Tibial nerve (tissue), 4 donors: ENCODE data around the gene FSIP2. TPM values are rescaled to one million over a fixed set of nuclear protein-coding genes. Genes with fewer than 3 reads are reported as not detected.
"Not testable (repeated sequence)": the region's sequence is repeated elsewhere in the genome, so short reads cannot be mapped to it uniquely, and the experiment has no call there.

Source experiments
- DNase-seq, 2 donors: peaks; one replicate each; pipeline ENCODE4 v3.0.0-alpha.2; 2019; ENCODE audit warnings: low spot score in 2 of 2
- H3K27ac ChIP-seq, 4 donors: fragments of 200-600 bp; sonication (generic) in 3 of 4; one replicate each; pipeline ENCODE4 v1.5.1; 2017 to 2019; ENCODE audit warnings: mild to moderate bottlenecking in 1 of 4
- H3K27me3 ChIP-seq, 2 donors: fragments of 200-600 bp; sonication (generic) in 1 of 2; one replicate each; pipeline versions ENCODE4 v1.5.1 to v1.6.0; 2017 to 2019
- H3K36me3 ChIP-seq, 3 donors: fragments of 200-600 bp; sonication (generic); one replicate each; pipeline ENCODE4 v1.5.1; 2018 to 2019
- H3K4me1 ChIP-seq, 4 donors: fragments of 200-600 bp; sonication (generic) in 3 of 4; one replicate each; pipeline ENCODE4 v1.5.1; 2017 to 2019
- H3K4me3 ChIP-seq, 4 donors: fragments of 200-600 bp; sonication (generic) in 3 of 4; one replicate each; pipeline ENCODE4 v1.5.1; 2017 to 2019; ENCODE audit warnings: mild to moderate bottlenecking in 1 of 4, moderate library complexity in 1 of 4
- H3K9me3 ChIP-seq, 4 donors: fragments of 200-600 bp; sonication (generic) in 3 of 4; one replicate each; pipeline ENCODE4 v1.5.1; 2017 to 2019
- CTCF ChIP-seq, 5 experiments: fragments of 200-600 bp in 3 of 5; fragments of 450-650 bp in 2 of 5; sonication (generic) in 3 of 5; IDR thresholded peaks; one replicate each; pipeline ENCODE4 v1.5.1; 2016 to 2019; ENCODE audit warnings: antibody characterized with exemption in 5 of 5, mild to moderate bottlenecking in 3 of 5, moderate library complexity in 2 of 5
- EP300 ChIP-seq, 2 donors: sonication (generic); formaldehyde crosslinking; IDR thresholded peaks; one replicate each; pipeline ENCODE4 v1.6.1; 2017; ENCODE audit warnings: antibody characterized with exemption in 2 of 2, mild to moderate bottlenecking in 1 of 2
- POLR2A ChIP-seq, 2 donors: fragments of 450-650 bp; IDR thresholded peaks; one replicate each; pipeline ENCODE4 v1.6.1; 2017; ENCODE audit warnings: antibody characterized with exemption in 2 of 2, mild to moderate bottlenecking in 2 of 2, moderate library complexity in 2 of 2
- WGBS, 2 donors: methylation state at CpG; one replicate each; pipeline ENCODE4 v1.1.5; 2018; 5-methylcytosine and 5-hydroxymethylcytosine counted together
- total RNA-seq, 4 donors: library from RNA; depleted of rRNA; stranded (reverse); fragments of >200 nt; gene quantifications; one replicate each; pipeline ENCODE4 v1.1.0, GENCODE V29; 2016

FSIP2 gene
- total RNA-seq, 4 donors from 2014 or later = 0.60 to 1.5 (median 1.0) TPM

- no peak overlapping the region for H3K4me3 ChIP-seq
- H3K4me1 ChIP-seq = no peaks in the 10 kb centered on the region
- no peak overlapping the region for H3K27ac ChIP-seq
- H3K9me3 ChIP-seq = peaks cover 0 to 5% (median 0%) of the 10 kb centered on the region in 4 donors
- no peaks in the 10 kb centered on the region for H3K27me3 ChIP-seq
- no peaks in the 10 kb centered on the region for H3K36me3 ChIP-seq
- DNase-seq = no peak
- TF ChIP-seq POLR2A (IDR thresholded peaks at IDR 0.05) = no peak
These were observed 120.9 kb downstream of the FSIP2 start for GRCh38 chr2:185859506-185859905.

DNA sequence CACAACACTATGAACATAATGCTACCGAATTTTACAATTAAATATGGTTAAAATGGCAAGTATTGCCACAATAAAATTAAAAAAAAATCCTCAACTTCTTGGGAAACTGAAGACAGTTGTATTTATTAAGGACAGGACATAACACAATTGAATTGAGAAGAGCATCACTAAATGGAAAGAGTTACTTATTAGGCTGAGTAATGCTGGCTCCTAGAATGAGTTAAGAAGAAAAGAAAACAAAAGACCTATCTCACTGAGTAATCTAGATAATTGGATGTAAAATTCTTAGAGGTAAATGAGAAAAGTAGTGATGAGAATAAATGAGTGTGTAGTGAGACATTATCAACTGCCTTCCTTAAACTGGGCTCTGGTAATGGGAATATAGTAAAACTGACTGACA lies 121.7 kb downstream of the FSIP2 start:
- no peak overlapping the region for H3K4me3 ChIP-seq
- no peak overlapping the region for H3K27ac ChIP-seq
- TF ChIP-seq EP300 (IDR thresholded peaks at IDR 0.05) = no peak
- TF ChIP-seq POLR2A (IDR thresholded peaks at IDR 0.05) = no peak
- TF ChIP-seq CTCF (IDR thresholded peaks at IDR 0.05) = no peak
- no peaks in the 10 kb centered on the region for H3K27me3 ChIP-seq
- H3K4me1 ChIP-seq = no peaks in the 10 kb centered on the region
- DNase-seq = no peak
- WGBS, 2 donors = 82 to 88% methylated on average over 1 of the region's 1 CpG
- H3K9me3 ChIP-seq = no peaks in the 10 kb centered on the region
- H3K36me3 ChIP-seq = no peaks in the 10 kb centered on the region

- no peak for DNase-seq
- WGBS, 2 donors = 86 to 87% methylated on average over 7 of the region's 7 CpGs
- Histone ChIP-seq H3K27me3 (no peaks in the 10 kb centered on the region), H3K36me3 (no peaks in the 10 kb centered on the region), H3K27ac (no peak overlapping the region), H3K9me3 (no peaks in the 10 kb centered on the region), H3K4me3 (no peak overlapping the region), H3K4me1 (no peaks in the 10 kb centered on the region)
- TF ChIP-seq POLR2A (IDR thresholded peaks at IDR 0.05) = no peak
These were observed 124.2 kb downstream of the FSIP2 start for GRCh38 chr2:185862657-185863398.

DNA sequence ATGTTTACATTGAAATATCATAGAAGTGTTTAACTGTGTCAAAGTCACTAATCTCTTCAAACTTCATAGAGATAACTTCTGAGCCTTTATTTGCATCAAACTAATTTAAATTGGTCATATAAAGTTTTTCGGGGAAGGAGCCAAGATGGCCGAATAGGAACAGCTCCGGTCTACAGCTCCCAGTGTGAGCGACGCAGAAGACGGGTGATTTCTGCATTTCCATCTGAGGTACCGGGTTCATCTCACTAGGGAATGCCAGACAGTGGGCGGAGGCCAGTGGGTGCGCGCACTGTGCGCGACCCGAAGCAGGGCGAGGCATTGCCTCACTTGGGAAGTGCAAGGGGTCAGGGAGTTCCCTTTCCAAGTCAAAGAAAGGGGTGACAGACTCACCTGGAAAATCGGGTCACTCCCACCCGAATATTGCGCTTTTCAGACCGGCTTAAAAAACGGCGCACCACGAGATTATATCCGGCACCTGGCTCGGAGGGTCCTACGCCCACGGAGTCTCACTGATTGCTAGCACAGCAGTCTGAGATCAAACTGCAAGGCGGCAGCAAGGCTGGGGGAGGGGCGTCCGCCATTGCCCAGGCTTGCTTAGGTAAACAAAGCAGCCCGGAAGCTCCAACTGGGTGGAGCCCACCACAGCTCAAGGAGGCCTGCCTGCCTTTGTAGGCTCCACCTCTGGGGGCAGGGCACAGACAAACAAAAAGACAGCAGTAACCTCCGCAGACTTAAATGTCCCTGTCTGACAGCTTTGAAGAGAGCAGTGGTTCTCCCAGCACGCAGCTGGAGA lies 126.1 kb downstream of the FSIP2 start:
- H3K36me3 ChIP-seq, H3K4me1 ChIP-seq, DNase-seq, H3K27ac ChIP-seq, H3K9me3 ChIP-seq, H3K27me3 ChIP-seq, H3K4me3 ChIP-seq: not testable (repeated sequence)
- 93 to 94% methylated on average over 27 to 28 of the region's 31 CpGs for WGBS, 2 donors

DNA sequence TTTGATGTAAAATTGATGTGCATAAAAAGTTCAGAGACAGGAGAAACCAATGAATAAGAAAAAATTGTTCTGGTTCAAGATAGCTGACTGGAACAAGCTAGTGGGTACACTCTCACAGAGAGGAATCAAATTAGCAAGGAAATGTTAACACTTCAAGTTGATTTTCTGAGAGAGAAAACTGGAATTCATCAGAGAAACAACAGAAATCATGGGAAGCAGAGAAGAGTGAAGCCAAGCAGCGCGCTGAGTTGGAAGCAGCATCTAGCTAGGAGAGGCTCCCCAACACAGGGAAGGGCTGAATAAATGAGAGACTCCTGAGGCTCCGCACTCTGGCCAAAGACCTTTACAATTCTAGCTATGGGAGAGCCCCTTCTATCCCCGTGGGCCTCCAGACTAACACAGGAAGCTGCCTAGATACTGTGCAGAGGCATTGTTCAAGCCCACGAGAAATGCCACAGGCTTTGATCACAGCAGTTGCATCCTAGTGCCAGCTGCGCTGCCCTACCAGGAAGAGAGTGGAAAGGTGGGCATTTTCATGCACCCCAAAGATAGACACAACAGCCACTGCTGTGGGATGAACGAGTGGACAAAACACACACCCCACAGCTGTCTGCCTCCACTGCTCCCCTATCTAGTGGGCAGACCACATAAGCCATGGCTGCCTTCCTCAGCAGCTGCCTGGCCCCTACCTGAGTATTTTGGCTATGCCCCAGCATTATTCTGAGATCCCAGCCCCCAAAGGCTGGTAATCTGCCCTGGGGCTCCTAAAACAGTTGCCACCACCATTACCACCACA lies 136.7 kb downstream of the FSIP2 start:
- H3K9me3 ChIP-seq = no peaks in the 10 kb centered on the region
- no peaks in the 10 kb centered on the region for H3K27me3 ChIP-seq
- no peaks in the 10 kb centered on the region for H3K36me3 ChIP-seq
- no peak overlapping the region for H3K4me3 ChIP-seq
- WGBS, 2 donors = 73 to 78% methylated on average over 7 of the region's 7 CpGs
- H3K27ac ChIP-seq = no peak overlapping the region
- no peak for DNase-seq
- H3K4me1 ChIP-seq = no peaks in the 10 kb centered on the region
- no peak for TF ChIP-seq CTCF (IDR thresholded peaks at IDR 0.05)
- TF ChIP-seq EP300 (IDR thresholded peaks at IDR 0.05) = no peak
- TF ChIP-seq POLR2A (IDR thresholded peaks at IDR 0.05) = no peak

GRCh38 chr2:185876234-185876633 lies 137.6 kb downstream of the FSIP2 start:
- DNase-seq = no peak
- WGBS, 2 donors = 97 to 100% methylated on average over 1 to 3 of the region's 3 CpGs

More at GRCh38 chr2:185876234-185876633, 137.6 kb downstream of the FSIP2 start:
- no peak overlapping the region for H3K4me3 ChIP-seq
- no peak overlapping the region for H3K27ac ChIP-seq
- H3K9me3 ChIP-seq = no peaks in the 10 kb centered on the region
- no peak for TF ChIP-seq CTCF (IDR thresholded peaks at IDR 0.05)
- no peak for TF ChIP-seq EP300 (IDR thresholded peaks at IDR 0.05)
- TF ChIP-seq POLR2A (IDR thresholded peaks at IDR 0.05) = no peak
- H3K36me3 ChIP-seq = peaks cover 0 to 2% (median 0%) of the 10 kb centered on the region in 3 donors
- H3K27me3 ChIP-seq = no peaks in the 10 kb centered on the region
- no peaks in the 10 kb centered on the region for H3K4me1 ChIP-seq
